ENCODE results near the gene SPATA20.

Gene SPATA20

GRCh38 chr17:50576864-50577263 is 29.9 kb downstream of the SPATA20 start:
- TF ChIP-seq SIN3A (IDR thresholded peaks at IDR 0.05; ENCODE audit: borderline replicate concordance, insufficient read depth, low read length): no peak
- TF ChIP-seq POLR2AphosphoS5 (IDR thresholded peaks at IDR 0.05; ENCODE audit: low read depth, low read length): no peak
- no peak for TF ChIP-seq TAF1 (IDR thresholded peaks at IDR 0.05; ENCODE audit: borderline replicate concordance, insufficient read depth, low read length)
- TF ChIP-seq REST (IDR thresholded peaks at IDR 0.05; ENCODE audit: insufficient read depth in 1 of 2, low read depth in 2 of 2, low read length in 2 of 2): no peak
- no peak for TF ChIP-seq FOXP2 (optimal IDR thresholded peaks at IDR 0.05; ENCODE audit: borderline replicate concordance, extremely low read depth, extremely low read length, insufficient read depth)

GRCh38 chr17:50577451-50577954 is 30.5 kb downstream of the SPATA20 start:
- no peak for TF ChIP-seq SIN3A (IDR thresholded peaks at IDR 0.05; ENCODE audit: borderline replicate concordance, insufficient read depth, low read length)
- TF ChIP-seq REST (IDR thresholded peaks at IDR 0.05; ENCODE audit: insufficient read depth in 1 of 2, low read depth in 2 of 2, low read length in 2 of 2): no peak
- TF ChIP-seq TAF1 (IDR thresholded peaks at IDR 0.05; ENCODE audit: borderline replicate concordance, insufficient read depth, low read length): no peak
- TF ChIP-seq POLR2AphosphoS5 (IDR thresholded peaks at IDR 0.05; ENCODE audit: low read depth, low read length): no peak

DNA sequence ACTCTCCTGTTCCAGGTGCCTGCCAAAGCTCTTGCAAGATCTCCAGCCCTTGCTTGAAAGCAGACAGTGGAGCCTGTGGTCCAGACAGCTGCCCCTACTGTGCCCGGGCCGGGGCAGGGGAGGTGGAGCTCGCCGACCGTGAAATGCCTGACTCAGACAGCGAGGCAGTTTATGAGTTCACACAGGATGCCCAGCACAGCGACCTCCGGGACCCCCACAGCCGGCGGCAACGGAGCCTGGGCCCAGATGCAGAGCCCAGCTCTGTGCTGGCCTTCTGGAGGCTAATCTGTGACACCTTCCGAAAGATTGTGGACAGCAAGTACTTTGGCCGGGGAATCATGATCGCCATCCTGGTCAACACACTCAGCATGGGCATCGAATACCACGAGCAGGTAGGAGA is 31.2 kb downstream of the SPATA20 start:
- no peak for TF ChIP-seq POLR2AphosphoS5 (IDR thresholded peaks at IDR 0.05; ENCODE audit: low read depth, low read length)
- TF ChIP-seq FOXP2 (optimal IDR thresholded peaks at IDR 0.05; ENCODE audit: borderline replicate concordance, extremely low read depth, extremely low read length, insufficient read depth): no peak
- no peak for TF ChIP-seq TAF1 (IDR thresholded peaks at IDR 0.05; ENCODE audit: borderline replicate concordance, insufficient read depth, low read length)
- no peak for TF ChIP-seq REST (IDR thresholded peaks at IDR 0.05; ENCODE audit: insufficient read depth in 1 of 2, low read depth in 2 of 2, low read length in 2 of 2)
- no peak for TF ChIP-seq SIN3A (IDR thresholded peaks at IDR 0.05; ENCODE audit: borderline replicate concordance, insufficient read depth, low read length)

DNA sequence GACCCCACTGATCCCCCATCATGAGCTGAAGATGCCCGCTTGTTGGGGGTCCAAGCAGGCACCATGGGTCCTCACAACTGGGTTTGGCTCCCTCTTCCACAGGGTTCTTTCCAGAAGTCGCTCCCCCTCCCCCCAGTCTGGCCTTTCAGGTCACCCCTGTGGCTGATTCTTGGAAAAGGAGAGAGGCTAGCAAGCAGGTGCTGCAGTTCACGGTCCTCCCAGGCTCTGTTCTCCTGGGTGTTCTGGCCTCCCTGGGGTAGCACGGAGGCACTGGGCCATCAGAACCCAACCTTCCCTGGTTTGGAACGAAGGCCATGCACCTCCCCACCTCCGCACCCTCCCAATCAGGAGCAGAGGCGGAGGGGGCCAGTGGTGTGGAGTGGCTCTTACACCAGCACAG is 32.4 kb downstream of the SPATA20 start:
- TF ChIP-seq FOXP2 (optimal IDR thresholded peaks at IDR 0.05; ENCODE audit: borderline replicate concordance, extremely low read depth, extremely low read length, insufficient read depth) (no peak), POLR2AphosphoS5 (IDR thresholded peaks at IDR 0.05; ENCODE audit: low read depth, low read length) (no peak), SIN3A (IDR thresholded peaks at IDR 0.05; ENCODE audit: borderline replicate concordance, insufficient read depth, low read length) (no peak), TAF1 (IDR thresholded peaks at IDR 0.05; ENCODE audit: borderline replicate concordance, insufficient read depth, low read length) (no peak), REST (IDR thresholded peaks at IDR 0.05; ENCODE audit: insufficient read depth in 1 of 2, low read depth in 2 of 2, low read length in 2 of 2) (no peak)

DNA sequence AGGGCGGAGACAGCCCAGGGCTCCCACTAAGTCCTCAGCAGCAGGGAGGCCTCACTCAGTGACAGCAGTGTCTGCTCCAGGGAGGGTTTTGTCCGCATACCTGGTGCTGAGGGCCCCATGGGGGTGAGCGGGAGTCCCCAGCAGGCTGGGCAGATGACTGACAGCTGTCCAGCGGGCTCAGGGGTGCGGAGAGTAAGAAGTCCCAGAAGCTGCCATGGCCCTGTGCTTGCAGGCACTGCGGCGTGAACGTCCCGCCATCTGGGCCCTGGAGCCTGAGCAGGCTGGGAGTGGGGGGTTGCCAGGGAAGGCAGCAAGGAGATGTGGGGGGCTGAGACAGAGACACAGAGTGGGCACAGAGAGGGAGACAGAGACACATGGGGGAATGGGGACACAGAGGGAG is 33.7 kb downstream of the SPATA20 start:
- TF ChIP-seq POLR2AphosphoS5 (IDR thresholded peaks at IDR 0.05; ENCODE audit: low read depth, low read length): no peak
- no peak for TF ChIP-seq TAF1 (IDR thresholded peaks at IDR 0.05; ENCODE audit: borderline replicate concordance, insufficient read depth, low read length)
- no peak for TF ChIP-seq FOXP2 (optimal IDR thresholded peaks at IDR 0.05; ENCODE audit: borderline replicate concordance, extremely low read depth, extremely low read length, insufficient read depth)
- no peak for TF ChIP-seq SIN3A (IDR thresholded peaks at IDR 0.05; ENCODE audit: borderline replicate concordance, insufficient read depth, low read length)
- no peak for TF ChIP-seq REST (IDR thresholded peaks at IDR 0.05; ENCODE audit: insufficient read depth in 1 of 2, low read depth in 2 of 2, low read length in 2 of 2)
